IPS-15b (cell line): ENCODE data around the gene RIC3.

ENCODE experiments used
- H3K27me3 ChIP-seq: one replicate; pipeline ENCODE4 v1.6.1; 2013; ENCODE audit warnings: low read length; ENCODE audit not compliant: control insufficient read depth, insufficient read depth
- H3K36me3 ChIP-seq: one replicate; pipeline ENCODE4 v1.6.1; 2013; ENCODE audit warnings: low read length; ENCODE audit not compliant: control insufficient read depth, insufficient read depth
- H3K4me1 ChIP-seq: one replicate; pipeline ENCODE4 v1.6.1; 2013; ENCODE audit warnings: mild to moderate bottlenecking, low read length; ENCODE audit not compliant: control insufficient read depth, insufficient read depth
- H3K4me3 ChIP-seq: one replicate; pipeline ENCODE4 v1.5.1; 2013; ENCODE audit warnings: low read depth, low read length
- H3K9ac ChIP-seq: one replicate; pipeline ENCODE4 v1.6.1; 2013; ENCODE audit warnings: low read depth, mild to moderate bottlenecking, low read length
- H3K9me3 ChIP-seq: one replicate; pipeline ENCODE4 v1.6.1; 2013; ENCODE audit warnings: mild to moderate bottlenecking, low read length; ENCODE audit not compliant: control insufficient read depth, insufficient read depth

The RIC3 gene

DNA sequence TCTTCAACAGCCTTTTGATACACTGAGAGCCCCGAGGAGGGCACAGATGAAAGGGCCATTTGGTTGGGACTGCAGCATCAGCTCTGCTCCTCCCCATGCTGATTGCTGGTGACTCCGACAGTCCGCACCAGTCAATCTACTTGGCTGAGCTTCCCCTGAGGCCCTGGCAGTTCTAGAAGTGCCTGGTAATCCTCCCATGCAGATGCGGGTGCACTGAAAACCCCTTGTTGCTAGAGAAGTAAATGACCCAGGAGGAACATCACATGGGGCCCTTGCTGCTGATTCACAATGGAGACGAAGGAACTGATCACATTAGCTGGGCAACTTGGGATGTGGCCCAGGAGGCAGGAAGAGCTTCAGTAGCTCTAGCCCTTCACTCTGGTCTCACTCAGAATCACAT lies 35.2 kb upstream of the RIC3 start:
- Histone ChIP-seq H3K9ac (no peak overlapping the region), H3K4me1 (no peaks in the 10 kb centered on the region), H3K36me3 (no peaks in the 10 kb centered on the region), H3K27me3 (peaks cover 2% of the 10 kb centered on the region), H3K9me3 (no peaks in the 10 kb centered on the region), H3K4me3 (no peak overlapping the region)

GRCh38 chr11:8203414-8203715 lies 34.5 kb upstream of the RIC3 start:
- Histone ChIP-seq H3K27me3 (peaks cover 4% of the 10 kb centered on the region), H3K36me3 (no peaks in the 10 kb centered on the region), H3K4me3 (no peak overlapping the region), H3K9ac (no peak overlapping the region), H3K4me1 (no peaks in the 10 kb centered on the region), H3K9me3 (no peaks in the 10 kb centered on the region)

DNA sequence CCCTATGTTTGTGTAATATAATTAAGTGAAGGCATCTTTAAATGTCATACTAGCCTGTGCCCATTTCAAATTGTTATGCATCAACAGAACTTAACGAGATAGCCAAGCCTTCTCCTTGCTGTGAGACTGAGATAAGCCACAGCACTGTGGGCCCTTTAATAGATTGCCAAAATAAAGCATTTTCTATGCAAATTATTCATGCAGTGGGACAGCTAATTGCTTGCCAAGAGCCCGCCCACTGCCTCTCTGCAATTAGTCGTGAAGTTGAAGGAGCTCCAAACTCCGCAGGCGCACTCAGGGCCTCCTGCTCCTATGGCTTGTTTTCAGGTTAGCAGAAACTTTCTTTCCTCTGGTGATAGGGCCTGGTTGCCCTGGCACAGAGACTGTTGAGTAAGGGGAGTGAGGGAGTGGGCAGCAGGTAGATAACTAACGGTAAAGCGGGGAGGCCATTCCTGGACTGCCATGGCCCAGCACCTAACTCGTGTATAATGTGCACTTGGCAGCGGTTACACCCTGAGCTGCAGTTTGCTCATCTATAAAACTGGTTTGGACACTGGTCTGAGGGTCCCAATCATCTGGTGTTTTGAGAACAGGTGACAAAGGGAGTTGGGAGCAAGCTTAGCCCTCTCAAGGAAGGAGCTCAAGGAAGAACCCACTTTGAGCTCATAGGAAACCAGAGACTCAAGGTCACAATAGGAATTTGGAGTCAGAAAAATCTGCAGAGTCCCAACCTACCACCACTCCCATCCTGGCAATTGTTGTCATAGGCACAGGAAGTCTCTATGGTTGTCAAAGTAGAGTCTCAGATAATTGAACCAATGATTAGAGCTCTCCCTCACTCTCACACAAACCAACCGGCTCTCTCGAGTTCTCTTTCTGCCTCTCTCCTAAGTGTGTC lies 33.9 kb upstream of the RIC3 start:
- Histone ChIP-seq H3K4me3 (no peak overlapping the region), H3K27me3 (peaks cover 4% of the 10 kb centered on the region), H3K9ac (no peak overlapping the region), H3K36me3 (no peaks in the 10 kb centered on the region), H3K4me1 (no peaks in the 10 kb centered on the region), H3K9me3 (no peaks in the 10 kb centered on the region)

GRCh38 chr11:8201644-8202365 lies 33.0 kb upstream of the RIC3 start:
- H3K27me3 ChIP-seq, result peaks cover 4% of the 10 kb centered on the region
- no peaks in the 10 kb centered on the region for H3K9me3 ChIP-seq
- H3K4me3 ChIP-seq, result no peak overlapping the region
- H3K36me3 ChIP-seq, result no peaks in the 10 kb centered on the region
- no peak overlapping the region for H3K9ac ChIP-seq
- no peaks in the 10 kb centered on the region for H3K4me1 ChIP-seq

DNA sequence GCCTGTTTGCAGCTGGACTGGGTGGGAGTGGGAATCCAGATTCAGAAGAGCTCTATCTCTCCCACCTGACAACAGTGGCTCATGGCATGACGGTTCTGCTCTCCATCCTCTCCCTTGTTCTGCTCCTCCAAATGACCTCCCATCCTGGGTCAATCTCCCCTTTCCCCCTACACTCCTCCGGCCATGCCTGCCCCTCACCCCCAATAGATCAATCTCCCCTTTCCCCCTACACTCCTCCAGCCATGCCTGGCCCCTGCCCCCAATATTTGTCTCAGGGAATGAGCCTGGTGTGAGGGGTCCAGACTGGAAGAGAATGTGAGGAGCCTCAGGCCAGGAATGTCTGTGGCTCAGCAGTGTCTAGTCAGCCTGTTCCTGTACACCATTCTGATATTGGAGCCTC lies 30.9 kb upstream of the RIC3 start:
- Histone ChIP-seq H3K27me3 (peaks cover 9% of the 10 kb centered on the region), H3K4me1 (no peaks in the 10 kb centered on the region), H3K9me3 (no peaks in the 10 kb centered on the region), H3K9ac (no peak overlapping the region), H3K4me3 (no peak overlapping the region), H3K36me3 (no peaks in the 10 kb centered on the region)

GRCh38 chr11:8196749-8197148 lies 27.9 kb upstream of the RIC3 start:
- Histone ChIP-seq H3K4me1 (no peaks in the 10 kb centered on the region), H3K27me3 (peaks cover 9% of the 10 kb centered on the region), H3K36me3 (no peaks in the 10 kb centered on the region), H3K9ac (no peak overlapping the region), H3K9me3 (no peaks in the 10 kb centered on the region), H3K4me3 (no peak overlapping the region)

DNA sequence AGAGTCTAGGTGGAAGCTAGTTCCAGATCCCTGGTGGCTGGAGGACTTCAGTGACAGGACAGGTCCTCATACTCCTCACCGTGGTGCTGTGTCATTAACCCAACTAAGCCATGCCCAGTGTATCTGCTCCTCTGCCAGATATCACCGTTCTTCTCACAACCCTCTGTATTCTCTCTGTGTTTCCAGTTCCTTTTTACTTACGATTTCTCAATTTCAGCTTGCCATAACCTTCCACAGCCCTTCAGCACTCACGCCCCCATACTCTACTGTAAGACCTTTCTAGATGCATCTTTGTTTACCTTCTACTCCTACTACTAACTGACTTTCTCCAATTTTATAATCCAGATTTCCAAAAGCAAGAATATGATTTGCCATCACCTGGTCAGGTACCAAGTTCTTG lies 26.1 kb upstream of the RIC3 start:
- no peaks in the 10 kb centered on the region for H3K4me1 ChIP-seq
- H3K9me3 ChIP-seq, result no peaks in the 10 kb centered on the region
- H3K27me3 ChIP-seq, result peaks cover 9% of the 10 kb centered on the region
- H3K4me3 ChIP-seq, result no peak overlapping the region
- H3K9ac ChIP-seq, result no peak overlapping the region
- H3K36me3 ChIP-seq, result no peaks in the 10 kb centered on the region

GRCh38 chr11:8192896-8193209 lies 24.0 kb upstream of the RIC3 start:
- Histone ChIP-seq H3K36me3 (no peaks in the 10 kb centered on the region), H3K9ac (no peak overlapping the region), H3K4me3 (no peak overlapping the region), H3K27me3 (peaks cover 7% of the 10 kb centered on the region), H3K9me3 (no peaks in the 10 kb centered on the region), H3K4me1 (no peaks in the 10 kb centered on the region)

DNA sequence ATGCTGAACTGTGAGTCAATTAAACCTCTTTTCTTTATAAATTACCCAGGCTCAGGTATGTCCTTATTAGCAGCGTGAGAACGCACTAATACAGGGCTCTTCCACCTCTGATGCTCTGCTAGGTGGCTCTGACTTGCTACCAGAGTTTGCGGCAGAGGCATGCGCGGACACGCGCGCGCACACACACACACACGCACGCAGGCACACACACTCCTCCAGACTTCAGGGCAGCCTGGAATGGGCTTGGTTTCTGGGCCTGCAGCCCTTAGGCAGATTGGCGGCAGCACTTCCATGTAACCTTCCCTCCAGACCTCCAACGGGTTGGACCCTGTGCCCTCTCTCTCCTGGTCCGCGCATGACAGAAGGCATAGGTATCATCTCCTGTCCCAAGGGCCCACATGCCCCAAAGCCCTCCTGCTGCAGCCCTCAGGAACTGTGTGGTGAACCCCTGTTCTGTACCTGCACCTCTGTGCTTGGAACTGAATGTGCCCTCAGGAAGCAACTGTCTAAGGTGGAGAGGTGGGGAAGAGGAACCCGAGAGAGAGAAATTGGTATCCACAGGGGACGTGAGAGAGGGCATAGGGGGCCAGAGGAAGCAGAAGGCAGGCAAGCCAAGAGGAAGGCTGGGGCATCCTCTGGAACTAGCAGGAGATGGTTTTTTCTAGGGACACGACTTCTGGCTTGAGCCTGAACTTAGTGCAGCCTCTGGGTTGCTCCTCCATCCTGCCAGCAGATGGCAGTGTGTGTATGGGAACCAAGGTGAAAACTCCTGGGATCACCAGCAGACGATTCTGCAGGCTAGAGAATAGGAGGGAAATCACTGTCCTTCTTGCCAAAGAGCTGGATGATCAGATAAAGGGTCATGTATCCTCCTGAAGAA lies 23.4 kb upstream of the RIC3 start:
- H3K9ac ChIP-seq, result no peak overlapping the region
- peaks cover 7% of the 10 kb centered on the region for H3K27me3 ChIP-seq
- no peak overlapping the region for H3K4me3 ChIP-seq
- no peaks in the 10 kb centered on the region for H3K4me1 ChIP-seq
- H3K36me3 ChIP-seq, result no peaks in the 10 kb centered on the region
- no peaks in the 10 kb centered on the region for H3K9me3 ChIP-seq

DNA sequence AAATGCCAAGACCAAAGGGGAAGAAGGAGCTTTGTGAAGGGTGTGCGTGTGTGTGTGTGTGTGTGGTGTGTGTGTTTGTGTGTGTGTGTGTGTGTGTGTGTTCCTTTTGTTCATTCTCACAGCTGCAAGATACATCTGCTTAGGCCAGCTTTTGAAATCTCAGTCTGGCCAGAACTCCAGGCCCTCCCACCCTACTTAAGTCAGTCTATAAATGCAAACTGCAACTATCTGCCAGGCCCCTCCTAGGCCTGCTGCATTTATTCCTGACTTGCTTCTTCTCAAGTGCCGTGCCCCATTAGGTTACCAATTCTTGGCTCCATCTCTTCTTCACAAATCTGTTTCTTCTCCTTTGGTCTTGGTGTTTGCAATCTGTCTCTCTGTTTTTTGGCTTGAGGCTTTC lies 21.6 kb upstream of the RIC3 start:
- Histone ChIP-seq H3K36me3 (no peaks in the 10 kb centered on the region), H3K9me3 (no peaks in the 10 kb centered on the region), H3K4me3 (no peak overlapping the region), H3K4me1 (no peaks in the 10 kb centered on the region), H3K9ac (no peak overlapping the region), H3K27me3 (peaks cover 3% of the 10 kb centered on the region)

GRCh38 chr11:8186429-8186828 lies 17.6 kb upstream of the RIC3 start:
- Histone ChIP-seq H3K36me3 (no peaks in the 10 kb centered on the region), H3K27me3 (no peaks in the 10 kb centered on the region), H3K4me3 (no peak overlapping the region), H3K4me1 (no peaks in the 10 kb centered on the region), H3K9ac (no peak overlapping the region), H3K9me3 (no peaks in the 10 kb centered on the region)
